Cardiac muscle cell (in vitro differentiated cells and primary cell): ENCODE data around the gene PACSIN2. TPM values are rescaled to one million over a fixed set of nuclear protein-coding genes. Genes with fewer than 3 reads are reported as not detected.

Experiments used
- DNase-seq, 2 donors: peaks; one replicate each; pipeline versions ENCODE4 v3.0.0 to v3.0.0-alpha.2; 2010 to 2017; ENCODE audit warnings: low read depth in 1 of 2, low spot score in 1 of 2
- H3K27ac ChIP-seq: fragments of 200-600 bp; sonication (generic); 2 replicates; pipeline ENCODE4 v1.5.1; 2016
- H3K27me3 ChIP-seq: fragments of 200-600 bp; sonication (generic); 2 replicates; pipeline ENCODE4 v1.6.0; 2016; ENCODE audit warnings: control low read depth
- H3K36me3 ChIP-seq: fragments of 200-600 bp; sonication (generic); 2 replicates; pipeline ENCODE4 v1.5.1; 2016; ENCODE audit warnings: control low read depth
- H3K4me1 ChIP-seq: fragments of 200-600 bp; sonication (generic); 2 replicates; pipeline ENCODE4 v1.8.1; 2017; ENCODE audit warnings: low read depth, mild to moderate bottlenecking, mixed run types
- H3K4me3 ChIP-seq: fragments of 200-600 bp; sonication (generic); 2 replicates; pipeline ENCODE4 v1.5.1; 2016; ENCODE audit warnings: mild to moderate bottlenecking
- H3K9me3 ChIP-seq: fragments of 200-600 bp; sonication (generic); 2 replicates; pipeline ENCODE4 v1.5.1; 2017; ENCODE audit warnings: low read depth, mild to moderate bottlenecking, control low read depth
- polyA plus RNA-seq: library from polyadenylated mRNA; unstranded; fragments of >200 nt; fragmentation: Nextera tagmentation; extraction: Ambion mirVana; gene quantifications from 2 replicates; pipeline ENCODE4 v1.2.1, GENCODE V29; 2016
- total RNA-seq: library from RNA; depleted of rRNA; stranded (reverse); fragments of >200 nt; gene quantifications from 2 replicates; pipeline ENCODE4 v1.2.3, GENCODE V29; 2016
- TF ChIP-seq, protein P1 (sequence below): IDR thresholded peaks from 2 replicates; pipeline ENCODE4 v1.5.1; 2012; ENCODE audit warnings: low read depth, mild to moderate bottlenecking, low read length

Gene PACSIN2
- total and polyA plus RNA-seq, 2 experiments from 2014 or later: 67.7 to 70.5 TPM

DNA sequence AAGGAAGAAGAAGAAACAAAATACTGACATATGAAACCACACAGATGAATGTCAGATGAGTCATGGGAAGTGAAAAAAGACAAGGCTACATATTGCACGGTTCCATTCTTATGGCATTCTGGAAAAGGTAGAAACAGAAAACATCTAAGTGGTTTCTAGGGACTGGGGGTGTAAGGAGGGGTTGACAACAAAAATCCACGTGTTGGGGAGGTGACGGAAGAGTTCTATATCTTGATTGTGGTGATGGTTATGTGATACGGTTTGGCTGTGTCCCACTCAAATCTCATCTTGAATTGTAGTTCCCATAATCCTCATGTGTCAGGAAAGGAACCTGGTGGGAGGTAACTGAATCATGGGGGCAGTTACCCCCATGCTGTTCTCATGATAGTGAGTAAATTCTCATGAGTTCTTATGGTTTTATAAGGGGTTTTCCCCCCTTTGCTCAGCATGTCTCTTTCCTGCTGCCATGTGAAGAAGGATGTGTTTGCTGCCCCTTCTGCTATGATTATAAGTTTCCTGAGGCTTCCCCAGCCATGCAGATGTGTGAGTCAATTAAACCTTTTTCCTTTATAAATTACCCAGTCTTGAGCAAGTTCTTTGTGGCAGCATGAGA, 151.5 kb downstream of the PACSIN2 start:
- peak in 1 of 2 donors; percentile 74 for DNase-seq
- no peak overlapping the region for H3K27ac ChIP-seq
- no peaks in the 10 kb centered on the region for H3K9me3 ChIP-seq
- no peaks in the 10 kb centered on the region for H3K27me3 ChIP-seq
- no peak overlapping the region for H3K4me3 ChIP-seq
- no peaks in the 10 kb centered on the region for H3K36me3 ChIP-seq
- TF ChIP-seq, protein P1, sequence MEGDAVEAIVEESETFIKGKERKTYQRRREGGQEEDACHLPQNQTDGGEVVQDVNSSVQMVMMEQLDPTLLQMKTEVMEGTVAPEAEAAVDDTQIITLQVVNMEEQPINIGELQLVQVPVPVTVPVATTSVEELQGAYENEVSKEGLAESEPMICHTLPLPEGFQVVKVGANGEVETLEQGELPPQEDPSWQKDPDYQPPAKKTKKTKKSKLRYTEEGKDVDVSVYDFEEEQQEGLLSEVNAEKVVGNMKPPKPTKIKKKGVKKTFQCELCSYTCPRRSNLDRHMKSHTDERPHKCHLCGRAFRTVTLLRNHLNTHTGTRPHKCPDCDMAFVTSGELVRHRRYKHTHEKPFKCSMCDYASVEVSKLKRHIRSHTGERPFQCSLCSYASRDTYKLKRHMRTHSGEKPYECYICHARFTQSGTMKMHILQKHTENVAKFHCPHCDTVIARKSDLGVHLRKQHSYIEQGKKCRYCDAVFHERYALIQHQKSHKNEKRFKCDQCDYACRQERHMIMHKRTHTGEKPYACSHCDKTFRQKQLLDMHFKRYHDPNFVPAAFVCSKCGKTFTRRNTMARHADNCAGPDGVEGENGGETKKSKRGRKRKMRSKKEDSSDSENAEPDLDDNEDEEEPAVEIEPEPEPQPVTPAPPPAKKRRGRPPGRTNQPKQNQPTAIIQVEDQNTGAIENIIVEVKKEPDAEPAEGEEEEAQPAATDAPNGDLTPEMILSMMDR: no peak
- no peaks in the 10 kb centered on the region for H3K4me1 ChIP-seq

DNA sequence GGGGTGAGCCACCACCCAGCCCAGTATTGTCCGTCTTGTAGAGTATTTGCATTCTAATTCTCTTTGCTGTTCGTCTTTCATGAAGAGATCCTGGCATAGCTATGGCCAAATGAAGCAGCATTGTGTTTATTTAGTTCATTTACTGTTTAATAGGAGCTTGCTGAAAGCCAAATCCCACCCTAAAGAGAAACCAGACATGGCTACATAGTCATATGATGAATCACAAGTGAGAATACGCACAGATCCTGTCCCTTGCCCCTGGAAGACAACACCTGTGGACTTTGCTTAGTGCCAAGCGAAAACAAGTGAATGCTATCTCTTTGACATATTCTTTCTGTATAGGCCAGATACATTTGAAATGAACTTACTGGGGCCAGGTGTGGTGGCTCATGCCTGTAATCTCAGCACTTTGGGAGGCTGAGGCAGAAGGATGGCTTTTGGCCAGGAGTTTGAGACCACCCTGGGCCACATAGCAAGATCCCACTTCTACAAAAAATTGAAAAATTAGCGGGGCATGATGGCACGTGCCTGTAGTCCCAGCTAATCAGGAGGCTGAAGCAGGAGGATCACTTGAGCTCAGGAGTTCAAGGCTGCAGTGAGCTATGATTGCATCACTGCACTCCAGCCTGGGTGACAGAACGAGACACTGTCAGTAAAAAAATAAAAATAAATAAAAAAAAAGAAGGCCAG, 152.8 kb downstream of the PACSIN2 start:
- no peaks in the 10 kb centered on the region for H3K27me3 ChIP-seq
- H3K4me1 ChIP-seq: no peaks in the 10 kb centered on the region
- no peaks in the 10 kb centered on the region for H3K9me3 ChIP-seq
- TF ChIP-seq, protein P1: no peak
- H3K27ac ChIP-seq: no peak overlapping the region
- H3K36me3 ChIP-seq: no peaks in the 10 kb centered on the region
- DNase-seq: no peak
- no peak overlapping the region for H3K4me3 ChIP-seq

DNA sequence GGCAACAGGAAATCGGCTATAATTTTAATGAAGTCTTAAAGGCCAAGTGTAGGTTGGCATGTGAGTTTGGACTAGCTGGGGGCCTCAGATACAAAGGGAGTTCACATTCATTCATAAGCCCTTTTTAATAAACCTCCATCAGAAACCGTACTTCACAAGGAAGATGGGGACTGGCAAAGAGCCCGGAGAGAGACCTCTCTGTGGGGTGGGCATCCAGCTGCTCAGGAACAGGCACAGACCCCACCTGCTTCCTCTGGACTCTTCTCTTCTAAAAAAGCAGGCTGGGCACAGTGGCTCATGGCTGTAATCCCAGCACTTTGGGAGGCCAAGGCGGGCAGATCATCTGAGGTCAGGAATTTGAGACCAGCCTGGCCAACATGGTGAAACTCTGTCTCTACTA, 154.0 kb downstream of the PACSIN2 start:
- H3K27ac ChIP-seq: no peak overlapping the region
- DNase-seq: no peak
- no peaks in the 10 kb centered on the region for H3K9me3 ChIP-seq
- no peaks in the 10 kb centered on the region for H3K27me3 ChIP-seq
- H3K4me3 ChIP-seq: no peak overlapping the region
- no peaks in the 10 kb centered on the region for H3K36me3 ChIP-seq
- TF ChIP-seq, protein P1: no peak
- H3K4me1 ChIP-seq: peaks cover under 1% of the 10 kb centered on the region

DNA sequence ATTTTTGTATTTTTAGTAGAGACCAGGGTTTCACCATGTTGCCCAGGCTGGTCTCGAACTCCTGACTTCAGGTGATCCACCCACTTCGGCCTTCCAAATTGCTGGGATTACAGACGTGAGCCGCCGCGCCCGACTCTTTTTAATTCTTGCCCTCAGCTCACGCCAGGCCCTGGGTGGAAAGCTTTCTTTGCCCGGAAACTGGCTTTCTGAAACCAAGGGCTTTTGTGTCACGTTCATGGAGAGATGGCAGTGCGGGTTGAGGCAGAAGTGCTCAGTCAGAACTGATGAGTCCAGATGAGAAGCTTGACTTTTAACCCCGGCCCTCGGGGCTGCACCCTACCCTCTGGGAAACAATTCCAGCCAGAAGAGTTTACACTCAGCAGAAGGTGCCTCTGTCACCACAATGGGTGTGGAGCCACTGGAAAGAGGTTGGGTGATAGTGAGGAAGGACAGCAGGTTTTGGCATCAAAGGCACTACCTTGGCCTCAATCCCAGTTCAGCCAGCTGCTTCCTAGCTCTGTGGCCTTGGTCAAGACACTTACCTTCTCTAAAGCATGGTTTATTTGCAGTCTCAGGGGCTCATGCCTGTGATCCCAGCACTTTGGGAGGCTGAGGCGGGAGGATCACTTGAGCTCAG, 157.0 kb downstream of the PACSIN2 start:
- H3K36me3 ChIP-seq: no peaks in the 10 kb centered on the region
- H3K27ac ChIP-seq: no peak overlapping the region
- no peaks in the 10 kb centered on the region for H3K27me3 ChIP-seq
- TF ChIP-seq, protein P1: no peak
- no peak for DNase-seq
- no peaks in the 10 kb centered on the region for H3K9me3 ChIP-seq
- peaks cover 9% of the 10 kb centered on the region for H3K4me1 ChIP-seq
- no peak overlapping the region for H3K4me3 ChIP-seq

DNA sequence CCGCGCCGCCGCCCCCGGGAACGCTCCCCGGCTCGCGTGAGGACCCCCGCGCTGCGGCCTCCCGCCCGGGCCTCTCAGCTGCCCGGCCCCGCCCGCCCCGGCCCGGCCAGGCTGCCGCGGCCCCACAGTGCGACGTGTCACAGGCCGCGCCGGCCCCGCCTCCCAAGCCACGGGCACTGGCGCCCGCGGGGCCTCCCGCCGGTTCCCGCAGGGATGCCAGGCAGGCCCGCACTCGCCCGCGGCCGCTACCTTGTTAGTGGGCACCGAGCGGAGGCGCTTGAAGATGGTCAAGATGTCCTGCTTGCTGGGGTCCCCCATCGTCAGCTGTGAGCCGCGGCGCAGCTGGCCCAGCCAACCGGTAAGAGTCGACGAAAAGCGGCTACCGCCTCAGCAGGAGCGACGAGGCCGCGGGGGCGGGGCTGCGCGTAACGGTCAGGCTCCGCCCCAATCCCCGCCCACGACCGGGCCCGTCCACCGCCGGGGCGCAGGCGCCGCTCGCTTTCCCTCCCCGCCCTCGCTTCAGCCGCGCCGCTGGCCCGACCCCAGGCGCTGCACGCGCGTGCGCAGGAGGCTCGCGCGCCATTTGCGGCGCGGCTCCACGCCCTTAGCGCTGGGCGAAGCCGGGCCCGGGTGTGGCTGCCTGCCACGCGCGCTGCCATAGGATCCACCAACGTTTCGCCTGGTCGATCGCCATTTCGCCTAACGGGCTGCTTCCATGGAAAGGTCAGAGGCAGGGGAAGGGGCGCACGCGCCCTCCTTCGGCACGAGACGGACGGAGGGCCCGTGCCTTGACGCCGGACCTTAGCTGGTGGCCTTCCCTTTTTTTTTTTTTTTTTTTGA, 157.9 kb downstream of the PACSIN2 start, which contains the start of gene ARFGAP3:
TSS of gene ARFGAP3 (minus strand) at position 409 of the 840 bp plus-strand sequence. CDS start at position 318, 91 bp downstream.
- Histone ChIP-seq H3K36me3 (no peaks in the 10 kb centered on the region), H3K27ac (peak within 1 kb of the TSS; percentile 95), H3K9me3 (no peaks in the 10 kb centered on the region), H3K4me1 (peaks cover 9% of the 10 kb centered on the region), H3K27me3 (no peaks in the 10 kb centered on the region), H3K4me3 (peak within 1 kb of the TSS; percentile 94)
- TF ChIP-seq, protein P1: no peak
- peak; percentile 97 to 98 for DNase-seq
